GM20000 (cell line): ENCODE results near the gene OR9Q1.

Experiments
- DNase-seq: peaks from one replicate; pipeline ENCODE4 v3.0.0; 2012; ENCODE audit warnings: low spot score
- CTCF ChIP-seq: IDR thresholded peaks from 2 replicates; pipeline ENCODE4 v1.5.1; 2012; ENCODE audit warnings: mild to moderate bottlenecking, control low read depth; ENCODE audit errors: extremely low read depth, missing control alignments

The OR9Q1 gene

GRCh38 chr11:58039589-58039988, 15.9 kb downstream of the OR9Q1 start:
- no peak for TF ChIP-seq CTCF
- no peak for DNase-seq

GRCh38 chr11:58043379-58043778, 19.7 kb downstream of the OR9Q1 start:
- no peak for DNase-seq

DNA sequence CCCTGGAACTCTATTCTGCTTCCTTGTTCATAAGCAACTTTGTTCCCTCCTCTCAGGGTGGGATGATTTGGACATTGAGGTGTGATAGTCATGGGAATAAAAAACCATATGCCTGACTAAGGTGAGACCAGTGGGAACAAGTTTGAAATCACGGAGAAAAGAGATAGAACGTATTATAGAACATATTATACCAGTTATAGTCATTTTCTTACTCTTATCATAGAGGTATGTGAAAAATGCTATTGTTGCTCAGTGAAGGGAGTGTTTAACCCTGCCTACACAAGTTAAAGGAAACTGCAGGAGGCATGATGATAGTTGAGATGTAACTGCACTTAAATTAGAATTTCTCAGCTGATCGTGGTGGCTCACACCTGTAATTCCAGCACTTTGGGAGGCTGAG, 22.6 kb downstream of the OR9Q1 start:
- TF ChIP-seq CTCF, result no peak
- no peak for DNase-seq

More at GRCh38 chr11:58043379-58043778, 19.7 kb downstream of the OR9Q1 start:
- no peak for TF ChIP-seq CTCF

- TF ChIP-seq CTCF, result no peak
- no peak for DNase-seq
These were observed 24.1 kb downstream of the OR9Q1 start for GRCh38 chr11:58047818-58048217.

- TF ChIP-seq CTCF, result no peak
- DNase-seq, result no peak
These were observed 32.2 kb downstream of the OR9Q1 start for GRCh38 chr11:58055806-58056401.

- DNase-seq, result no peak
- no peak for TF ChIP-seq CTCF
These were observed 33.8 kb downstream of the OR9Q1 start for GRCh38 chr11:58057481-58057880.

- TF ChIP-seq CTCF, result no peak
- DNase-seq, result no peak
These were observed 34.8 kb downstream of the OR9Q1 start for GRCh38 chr11:58058276-58059006.
